MM.1S (cell line): ENCODE measurements around the gene PTPRG.

Source experiments
- DNase-seq: peaks from one replicate; pipeline ENCODE4 v3.0.0-alpha.2; 2015
- H2AFZ ChIP-seq: fragments of 300-600 bp; sonication (generic); 2 replicates; pipeline ENCODE4 v1.6.0; 2016; ENCODE audit warnings: antibody characterized with exemption, low read length
- H3F3A ChIP-seq: fragments of 300-600 bp; sonication (generic); 2 replicates; pipeline ENCODE4 v1.6.1; 2016; ENCODE audit warnings: mild to moderate bottlenecking, antibody characterized with exemption, low read length, moderate library complexity, mixed read lengths; ENCODE audit not compliant: insufficient read depth
- H3K27ac ChIP-seq: fragments of 300-600 bp; sonication (generic); 2 replicates; pipeline ENCODE4 v1.5.1; 2016; ENCODE audit warnings: mild to moderate bottlenecking, low read length
- H3K27me3 ChIP-seq: fragments of 300-600 bp; sonication (generic); replicated peaks from 2 replicates; pipeline ENCODE4 v1.6.0; 2016; ENCODE audit warnings: low read length; ENCODE audit not compliant: insufficient read depth
- H3K36me3 ChIP-seq: fragments of 300-600 bp; sonication (generic); replicated peaks from 2 replicates; pipeline ENCODE4 v1.6.1; 2016; ENCODE audit warnings: mild to moderate bottlenecking, low read length, mixed read lengths; ENCODE audit not compliant: insufficient read depth
- H3K4me1 ChIP-seq: fragments of 300-600 bp; sonication (generic); 2 replicates; pipeline ENCODE4 v1.6.1; 2016; ENCODE audit warnings: low read length, mixed read lengths
- H3K4me2 ChIP-seq: fragments of 300-600 bp; sonication (generic); 2 replicates; pipeline ENCODE4 v1.6.0; 2016; ENCODE audit warnings: low read depth, low read length
- H3K4me3 ChIP-seq: fragments of 300-600 bp; sonication (generic); 2 replicates; pipeline ENCODE4 v1.5.1; 2016; ENCODE audit warnings: low read length, mixed read lengths
- H3K79me2 ChIP-seq: fragments of 300-600 bp; sonication (generic); 2 replicates; pipeline ENCODE4 v1.6.1; 2016; ENCODE audit warnings: mixed run types, low read length, mixed read lengths
- H3K9ac ChIP-seq: fragments of 300-600 bp; sonication (generic); 2 replicates; pipeline ENCODE4 v1.6.1; 2016; ENCODE audit warnings: low read length, mixed read lengths
- H3K9me2 ChIP-seq: fragments of 300-600 bp; sonication (generic); replicated peaks from 2 replicates; pipeline ENCODE4 v1.6.1; 2016; ENCODE audit warnings: mild to moderate bottlenecking, low read length, mixed read lengths; ENCODE audit not compliant: insufficient read depth
- H3K9me3 ChIP-seq: fragments of 300-600 bp; sonication (generic); replicated peaks from 2 replicates; pipeline ENCODE4 v1.6.1; 2016; ENCODE audit warnings: mild to moderate bottlenecking, low read length, mixed read lengths; ENCODE audit not compliant: insufficient read depth
- H4K20me1 ChIP-seq: fragments of 300-600 bp; sonication (generic); 2 replicates; pipeline ENCODE4 v1.6.1; 2016; ENCODE audit warnings: mild to moderate bottlenecking, low read length, moderate library complexity, mixed read lengths; ENCODE audit not compliant: insufficient read depth
- EZH2 ChIP-seq: fragments of 300-600 bp; sonication (generic); optimal IDR thresholded peaks from 2 replicates; pipeline ENCODE3; 2017; ENCODE audit warnings: low read depth, mild to moderate bottlenecking, antibody characterized with exemption, low read length, mixed read lengths
- EZH2phosphoT487 ChIP-seq: fragments of 300-600 bp; sonication (generic); IDR thresholded peaks from 2 replicates; pipeline ENCODE4 v1.6.1; 2018; ENCODE audit warnings: antibody characterized with exemption, low read length
- TF ChIP-seq, protein P1 (sequence below): fragments of 300-600 bp; sonication (generic); IDR thresholded peaks from 2 replicates; pipeline ENCODE4 v1.5.1; 2016; ENCODE audit warnings: antibody characterized with exemption, low read length, mixed read lengths

PTPRG gene

DNA sequence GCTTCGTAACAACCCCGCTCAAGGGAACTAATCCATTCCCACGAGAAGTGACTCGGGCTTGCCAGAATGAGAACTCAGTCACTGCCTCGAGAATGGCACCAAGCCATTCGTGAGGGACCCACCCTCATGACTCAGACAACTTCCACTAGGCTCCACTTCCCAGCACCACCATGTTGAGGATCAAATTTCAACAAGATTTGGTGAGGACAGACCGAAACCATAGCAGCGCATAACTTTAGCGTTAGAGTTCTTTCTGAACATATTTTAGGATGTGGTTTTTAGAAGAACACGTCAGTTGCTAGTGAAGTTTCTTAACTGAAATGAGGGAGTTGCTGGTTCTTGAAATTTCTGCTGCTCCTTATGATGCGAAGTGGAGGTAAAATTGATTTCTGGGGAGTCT lies 13.5 kb downstream of the PTPRG start:
- no peaks in the 10 kb centered on the region for H3K27me3 ChIP-seq
- H2AFZ ChIP-seq, result no peak overlapping the region
- no peak for DNase-seq
- no peaks in the 10 kb centered on the region for H3F3A ChIP-seq
- no peaks in the 10 kb centered on the region for H3K9me3 ChIP-seq
- TF ChIP-seq EZH2phosphoT487, result no peak
- no peaks in the 10 kb centered on the region for H4K20me1 ChIP-seq
- H3K4me1 ChIP-seq, result no peaks in the 10 kb centered on the region
- H3K27ac ChIP-seq, result no peak overlapping the region; the same call in 1 of the 2 replicates
- H3K9me2 ChIP-seq, result no peaks in the 10 kb centered on the region
- H3K9ac ChIP-seq, result no peak overlapping the region
- H3K79me2 ChIP-seq, result peaks cover 30% of the 10 kb centered on the region
- H3K4me3 ChIP-seq, result no peak overlapping the region
- no peaks in the 10 kb centered on the region for H3K36me3 ChIP-seq
- no peak overlapping the region for H3K4me2 ChIP-seq

DNA sequence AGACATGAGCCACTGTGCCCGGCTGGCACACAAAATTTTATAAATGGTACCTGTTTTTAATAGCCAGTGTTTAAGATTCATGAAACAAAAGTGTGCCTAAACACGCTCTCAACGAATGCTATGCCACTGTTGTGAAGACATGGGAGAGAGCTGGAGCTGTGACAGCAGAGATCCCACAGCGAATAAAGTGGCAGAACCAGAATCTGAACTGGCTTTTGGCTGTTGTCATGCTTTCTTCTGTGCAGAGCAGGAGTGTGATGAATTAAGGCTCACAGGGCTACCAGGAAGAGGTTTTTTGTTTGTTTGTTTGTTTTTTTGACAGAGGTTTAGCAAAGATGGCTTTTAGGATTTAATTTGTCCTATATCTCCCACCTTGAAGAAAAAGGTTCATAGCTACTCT lies 14.5 kb downstream of the PTPRG start:
- Histone ChIP-seq H3K4me1 (no peaks in the 10 kb centered on the region), H3K9me2 (no peaks in the 10 kb centered on the region), H3K36me3 (no peaks in the 10 kb centered on the region), H3K27ac (no peak overlapping the region), H3K9ac (no peak overlapping the region), H3K9me3 (no peaks in the 10 kb centered on the region), H3K4me2 (no peak overlapping the region), H4K20me1 (no peaks in the 10 kb centered on the region), H3K27me3 (no peaks in the 10 kb centered on the region), H3F3A (no peaks in the 10 kb centered on the region), H3K4me3 (no peak overlapping the region), H3K79me2 (peaks cover 36% of the 10 kb centered on the region), H2AFZ (no peak overlapping the region)
- no peak for DNase-seq
- TF ChIP-seq, protein P1, sequence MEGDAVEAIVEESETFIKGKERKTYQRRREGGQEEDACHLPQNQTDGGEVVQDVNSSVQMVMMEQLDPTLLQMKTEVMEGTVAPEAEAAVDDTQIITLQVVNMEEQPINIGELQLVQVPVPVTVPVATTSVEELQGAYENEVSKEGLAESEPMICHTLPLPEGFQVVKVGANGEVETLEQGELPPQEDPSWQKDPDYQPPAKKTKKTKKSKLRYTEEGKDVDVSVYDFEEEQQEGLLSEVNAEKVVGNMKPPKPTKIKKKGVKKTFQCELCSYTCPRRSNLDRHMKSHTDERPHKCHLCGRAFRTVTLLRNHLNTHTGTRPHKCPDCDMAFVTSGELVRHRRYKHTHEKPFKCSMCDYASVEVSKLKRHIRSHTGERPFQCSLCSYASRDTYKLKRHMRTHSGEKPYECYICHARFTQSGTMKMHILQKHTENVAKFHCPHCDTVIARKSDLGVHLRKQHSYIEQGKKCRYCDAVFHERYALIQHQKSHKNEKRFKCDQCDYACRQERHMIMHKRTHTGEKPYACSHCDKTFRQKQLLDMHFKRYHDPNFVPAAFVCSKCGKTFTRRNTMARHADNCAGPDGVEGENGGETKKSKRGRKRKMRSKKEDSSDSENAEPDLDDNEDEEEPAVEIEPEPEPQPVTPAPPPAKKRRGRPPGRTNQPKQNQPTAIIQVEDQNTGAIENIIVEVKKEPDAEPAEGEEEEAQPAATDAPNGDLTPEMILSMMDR, result no peak
- no peak for TF ChIP-seq EZH2phosphoT487
- no peak for TF ChIP-seq EZH2

DNA sequence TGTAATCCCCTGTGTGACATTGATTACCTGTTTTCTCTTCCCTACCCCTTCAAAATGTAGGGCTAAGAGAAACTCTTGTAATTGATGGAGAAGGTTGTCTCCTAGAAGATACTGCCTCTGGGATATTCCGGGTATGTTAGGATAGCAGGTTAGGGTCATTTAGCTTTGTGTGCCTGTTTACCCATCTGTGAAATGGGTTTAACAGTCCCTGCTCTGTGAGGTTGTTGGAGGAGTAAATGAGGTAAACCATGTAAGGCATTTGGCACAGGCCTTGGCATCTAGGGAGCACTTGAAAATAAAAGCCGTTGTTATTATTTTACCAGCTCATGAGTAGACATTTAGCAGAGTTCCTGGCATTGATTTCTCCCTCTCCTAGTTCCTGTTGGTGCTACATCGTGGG lies 16.4 kb downstream of the PTPRG start:
- no peaks in the 10 kb centered on the region for H3K27me3 ChIP-seq
- no peak overlapping the region for H2AFZ ChIP-seq
- no peak for DNase-seq
- H4K20me1 ChIP-seq, result no peaks in the 10 kb centered on the region
- no peaks in the 10 kb centered on the region for H3K9me2 ChIP-seq
- H3F3A ChIP-seq, result no peaks in the 10 kb centered on the region
- no peak for TF ChIP-seq EZH2phosphoT487
- TF ChIP-seq EZH2, result no peak
- TF ChIP-seq, protein P1, result no peak
- H3K4me2 ChIP-seq, result no peak overlapping the region
- no peaks in the 10 kb centered on the region for H3K36me3 ChIP-seq
- no peak overlapping the region for H3K4me3 ChIP-seq
- H3K9me3 ChIP-seq, result no peaks in the 10 kb centered on the region
- H3K9ac ChIP-seq, result no peak overlapping the region
- H3K4me1 ChIP-seq, result no peaks in the 10 kb centered on the region
- no peak overlapping the region for H3K27ac ChIP-seq
- peaks cover 33% of the 10 kb centered on the region for H3K79me2 ChIP-seq

DNA sequence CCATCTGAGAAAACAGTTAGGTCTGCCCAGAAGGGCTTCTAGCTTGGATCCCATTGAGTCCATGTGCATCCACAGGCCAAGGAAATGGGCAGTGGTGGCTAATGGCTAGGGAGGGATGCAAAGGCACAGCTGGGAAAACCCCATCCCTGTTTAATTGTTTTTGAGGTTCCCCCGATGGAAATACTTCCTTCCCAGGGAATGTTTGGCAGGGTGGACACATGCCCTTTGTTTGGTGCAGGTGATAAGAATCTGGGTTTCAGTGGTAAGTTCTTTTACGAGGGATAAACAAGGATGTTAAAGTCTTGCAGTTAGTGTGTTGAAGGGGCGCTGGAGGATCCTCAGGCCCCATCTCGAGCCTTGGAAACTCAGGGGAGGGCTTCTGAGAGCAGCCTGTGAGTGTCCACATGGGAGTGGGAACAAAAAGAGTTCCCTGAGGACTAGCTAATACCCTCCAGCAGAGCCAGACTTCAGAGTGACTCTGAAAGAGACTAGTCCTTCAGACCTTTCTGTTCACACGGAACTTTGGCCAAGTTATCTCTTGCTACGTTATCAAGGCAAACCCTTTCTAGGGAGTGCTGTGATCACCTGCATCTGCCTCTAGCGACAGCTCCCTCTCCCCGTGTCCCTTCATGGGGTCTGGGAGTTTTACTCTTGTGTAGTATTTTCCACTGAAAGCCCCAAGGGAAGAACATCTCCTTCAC lies 17.4 kb downstream of the PTPRG start:
- Histone ChIP-seq H3K27me3 (no peaks in the 10 kb centered on the region), H3K9ac (no peak overlapping the region), H3K4me3 (no peak overlapping the region), H3K9me2 (no peaks in the 10 kb centered on the region), H3K27ac (no peak overlapping the region), H3K9me3 (no peaks in the 10 kb centered on the region), H3K79me2 (peaks cover 27% of the 10 kb centered on the region), H2AFZ (no peak overlapping the region), H3F3A (no peaks in the 10 kb centered on the region), H3K4me1 (peaks cover 3% of the 10 kb centered on the region; the same call in 1 of the 2 replicates), H3K4me2 (no peak overlapping the region), H3K36me3 (no peaks in the 10 kb centered on the region), H4K20me1 (no peaks in the 10 kb centered on the region)
- DNase-seq, result no peak
- TF ChIP-seq EZH2 (no peak), EZH2phosphoT487 (no peak)
